NCI-H1048 (cell line): ENCODE results near the gene PRKCSH.
A peak's percentile ranks its signal among the peaks of the same experiment; 100 is the strongest.
"Not testable (repeated sequence)": the region's sequence is repeated elsewhere in the genome, so short reads cannot be mapped to it uniquely, and the experiment has no call there.

Experiments
- DNase-seq: peaks from one replicate; lab custom pipeline; 2025; lab: John Stamatoyannopoulos, UW

PRKCSH gene

GRCh38 chr19:11435057-11435832 lies at the start of gene PRKCSH, which contains the start of gene ODAD3:
TSS of gene PRKCSH (plus strand) at chr19:11435635. CDS start at chr19:11436118, 483 bp downstream.
TSS of gene ODAD3 (minus strand) at chr19:11435121. CDS start at chr19:11435016, 105 bp downstream.
- peak; percentile 98 for DNase-seq

- no peak for DNase-seq
These were observed 48.0 kb upstream of the PRKCSH start for GRCh38 chr19:11387162-11388034.

- DNase-seq: no peak
These were observed 45.1 kb upstream of the PRKCSH start for GRCh38 chr19:11390359-11390758.

- no peak for DNase-seq
These were observed 44.3 kb upstream of the PRKCSH start for GRCh38 chr19:11390933-11391680.

DNA sequence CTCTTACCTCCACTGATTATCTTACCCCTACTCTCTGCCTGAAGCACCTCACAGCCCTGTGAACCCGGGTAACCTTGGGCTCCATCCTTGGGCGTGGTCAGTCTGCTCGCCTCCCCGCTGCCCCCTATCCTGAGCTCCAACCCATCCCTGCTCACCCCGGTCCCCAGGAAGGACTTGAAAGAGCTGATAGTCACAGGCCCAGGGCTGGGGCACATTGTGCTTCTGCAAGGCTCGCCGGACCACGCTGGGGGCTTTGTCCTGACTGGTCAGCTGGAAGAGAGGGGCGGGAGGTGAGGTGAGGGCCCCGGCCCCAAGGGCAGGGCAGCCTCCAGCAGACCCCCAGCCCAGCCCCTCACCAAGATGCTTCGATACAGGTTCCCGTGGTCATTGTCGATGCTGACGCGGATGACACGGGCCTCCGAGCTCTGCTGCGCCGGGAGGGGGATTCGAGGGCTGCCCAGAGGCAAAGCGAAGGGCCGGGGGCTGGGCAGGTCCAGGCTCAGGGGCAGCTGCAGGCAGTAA lies 38.3 kb upstream of the PRKCSH start:
- no peak for DNase-seq

DNA sequence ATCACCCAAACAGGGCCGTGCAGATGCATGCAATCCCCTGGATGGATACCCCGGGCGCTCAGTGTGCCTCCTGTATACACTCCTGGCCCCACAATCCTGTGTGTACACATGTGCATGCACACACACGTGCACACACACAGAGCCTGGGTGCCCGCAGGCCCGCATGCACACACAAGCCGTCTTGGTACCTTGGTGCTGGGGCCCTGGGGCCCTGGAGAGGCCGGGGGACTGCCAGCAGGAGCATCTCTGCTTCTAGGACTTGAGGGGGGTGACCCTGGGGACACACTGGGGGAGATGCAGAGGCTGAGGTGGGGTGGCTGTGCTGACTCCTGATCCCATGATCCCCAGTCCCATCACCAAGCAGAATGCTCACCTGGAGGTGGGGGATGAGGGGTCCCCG lies 35.8 kb upstream of the PRKCSH start:
- no peak for DNase-seq

DNA sequence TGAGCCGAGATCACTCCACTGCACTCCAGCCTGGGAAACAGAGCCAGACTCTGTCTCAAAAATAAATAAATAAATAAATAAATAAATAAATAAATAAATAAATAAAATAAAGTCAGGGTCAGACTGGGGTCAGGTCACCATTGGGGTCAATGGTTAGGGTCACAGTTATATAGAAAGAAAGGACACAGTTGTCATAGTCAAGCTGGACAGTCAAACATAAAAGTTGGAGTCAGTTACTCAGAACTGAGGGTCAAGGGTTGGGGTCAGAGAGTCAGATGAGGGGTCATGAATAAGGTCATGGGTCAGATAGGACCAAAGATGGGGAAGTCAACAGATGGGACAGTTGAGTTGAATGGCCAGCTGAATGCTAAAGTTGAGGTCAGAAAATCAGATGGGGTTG lies 34.6 kb upstream of the PRKCSH start:
- DNase-seq: no peak

DNA sequence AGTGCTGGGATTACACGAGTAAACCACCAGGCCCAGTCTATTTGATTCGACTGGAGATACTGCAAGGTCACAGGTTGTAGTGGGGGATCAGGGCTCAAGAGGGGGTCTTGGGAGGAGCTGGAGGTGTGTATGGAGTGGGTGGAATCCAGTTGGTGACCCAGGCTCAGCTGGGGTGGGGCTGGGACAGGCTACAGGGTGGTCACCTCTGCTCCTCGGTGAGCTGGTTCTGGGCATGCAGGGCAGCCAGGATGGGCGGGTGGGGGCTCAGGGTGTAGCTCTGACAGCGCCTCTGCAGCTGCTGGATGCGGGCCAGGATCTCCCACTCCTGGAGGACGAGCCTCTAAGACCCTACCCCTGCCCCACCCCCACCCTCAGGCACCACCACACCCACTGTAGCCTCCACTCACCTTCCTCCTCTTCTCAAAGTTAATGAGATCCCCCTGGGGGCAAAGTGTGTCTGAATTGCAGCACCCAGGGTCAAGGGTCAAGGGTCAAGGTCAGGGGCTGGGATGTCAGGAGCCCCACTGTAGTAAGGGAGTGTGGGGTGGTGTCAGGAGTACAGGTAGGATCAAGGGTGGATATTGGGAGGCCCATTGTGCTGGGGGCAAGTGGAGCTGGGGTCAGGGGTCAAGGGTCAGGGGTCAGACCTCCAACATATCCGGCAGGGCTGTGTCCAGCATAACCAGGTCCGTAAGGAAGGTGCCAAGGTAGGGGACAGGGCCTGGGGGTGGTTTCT lies 33.5 kb upstream of the PRKCSH start:
- no peak for DNase-seq

- no peak for DNase-seq
These were observed 30.7 kb upstream of the PRKCSH start for GRCh38 chr19:11404588-11405222.

GRCh38 chr19:11405846-11406643 lies 29.4 kb upstream of the PRKCSH start:
- DNase-seq: no peak

- not testable (repeated sequence) for DNase-seq
These were observed 28.7 kb upstream of the PRKCSH start for GRCh38 chr19:11406703-11407236.

GRCh38 chr19:11408591-11408990 lies 26.8 kb upstream of the PRKCSH start:
- no peak for DNase-seq

- no peak for DNase-seq
These were observed 24.8 kb upstream of the PRKCSH start for GRCh38 chr19:11410682-11411081.

DNA sequence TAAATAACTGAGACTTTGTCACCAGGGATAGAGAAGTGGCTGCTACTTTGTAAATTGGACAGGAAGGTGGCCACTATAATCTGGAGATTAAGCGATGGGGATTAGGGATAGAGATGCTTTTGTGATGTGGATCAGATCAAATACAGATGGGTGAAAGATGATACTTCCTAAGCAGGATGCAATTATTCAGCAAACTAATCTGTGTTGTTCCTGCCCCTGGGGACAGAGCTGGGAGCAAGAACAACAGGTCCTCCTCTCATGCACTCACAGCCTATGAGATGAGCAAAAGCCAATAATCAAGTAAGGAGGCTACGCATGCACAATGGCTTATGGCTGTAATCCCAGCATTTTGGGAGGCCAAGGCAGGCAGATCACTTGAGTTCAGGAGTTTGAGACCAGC lies 20.9 kb upstream of the PRKCSH start:
- no peak for DNase-seq

DNA sequence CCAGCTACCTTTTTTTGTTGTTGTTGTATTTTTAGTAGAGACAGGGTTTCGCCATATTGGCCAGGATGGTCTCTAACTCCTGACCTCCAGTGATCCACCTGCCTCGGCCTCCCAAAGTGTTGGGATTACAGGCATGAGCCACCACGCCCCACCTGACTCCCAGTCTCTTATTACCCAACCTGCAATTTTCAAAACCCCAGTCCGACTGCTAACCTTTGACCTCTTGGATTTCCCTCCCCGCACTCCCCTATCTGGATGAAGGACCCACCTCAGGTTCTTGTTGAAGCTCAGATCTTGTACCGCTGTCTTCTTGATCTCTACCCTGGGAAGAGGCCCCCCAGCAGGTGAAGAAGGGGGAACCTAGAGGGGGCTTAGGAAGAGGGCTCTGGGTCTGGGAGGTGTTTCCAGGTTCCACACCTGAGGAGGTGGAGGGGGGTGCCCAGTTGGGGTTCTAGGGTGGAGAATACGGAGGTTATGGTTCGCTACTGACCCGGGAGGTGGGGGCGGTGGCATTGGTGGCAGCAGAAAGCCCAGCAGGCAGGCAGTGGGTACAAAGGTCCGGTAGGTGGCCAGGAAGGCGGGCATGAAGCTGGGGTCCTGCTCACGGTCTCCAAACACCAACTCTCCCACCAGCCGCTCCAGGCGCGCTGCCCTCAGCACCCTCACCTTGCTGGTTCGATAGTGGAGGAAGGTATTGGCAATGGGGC lies 18.9 kb upstream of the PRKCSH start:
- no peak for DNase-seq

- DNase-seq: no peak
These were observed 17.3 kb upstream of the PRKCSH start for GRCh38 chr19:11418094-11418548.

- DNase-seq: no peak
These were observed 16.6 kb upstream of the PRKCSH start, which contains the start of gene RGL3 for GRCh38 chr19:11418549-11419506. TSS of gene RGL3 (minus strand) at chr19:11419314. CDS start at chr19:11419278, 36 bp downstream.
